ENCODE measurements around the gene NINJ2.

GRCh38 chr12:643475-644302, 19.6 kb downstream of the NINJ2 start:
- TF ChIP-seq POLR2A (IDR thresholded peaks at IDR 0.05) (no peak), CTCF (IDR thresholded peaks at IDR 0.05 in 8 of 11, conservative IDR thresholded peaks at IDR 0.05 in 3 of 11) (no peak), POLR2AphosphoS5 (IDR thresholded peaks at IDR 0.05) (no peak)
